DOHH2 (cell line): ENCODE measurements around the gene CEP44.

Source experiments
- CTCF ChIP-seq: fragments of 200-600 bp; sonication (generic); IDR thresholded peaks from one replicate; pipeline ENCODE4 v1.5.1; 2014; ENCODE audit warnings: antibody characterized with exemption, mild to moderate bottlenecking, low read depth, low read length; ENCODE audit not compliant: poor library complexity, severe bottlenecking
- EZH2phosphoT487 ChIP-seq: fragments of 200-600 bp; sonication (generic); IDR thresholded peaks from 2 replicates; pipeline ENCODE4 v1.6.1; 2017; ENCODE audit warnings: borderline replicate concordance, mild to moderate bottlenecking, antibody characterized with exemption, low read length, moderate library complexity, mixed read lengths

- no peak for TF ChIP-seq EZH2phosphoT487
- TF ChIP-seq CTCF, result no peak
Measured at GRCh38 chr4:174236359-174236758, 47.4 kb upstream of the CEP44 start.
